Measurements from ENCODE around the gene SETD7. TPM values are rescaled to one million over a fixed set of nuclear protein-coding genes. Genes with fewer than 3 reads are reported as not detected.

The SETD7 gene
- total and polyA plus RNA-seq, 7 donors, result 15.2 to 96.0 (median 78.4) TPM

- Histone ChIP-seq H3K27ac (no peak overlapping the region), H3K9me3 (no peaks in the 10 kb centered on the region), H3K4me1 (peaks cover 4% of the 10 kb centered on the region), H3K27me3 (ENCODE audit: insufficient read depth in 3 of 3, low read length in 2 of 3) (no peaks in the 10 kb centered on the region), H3K36me3 (ENCODE audit: insufficient read depth in 1 of 2, low read depth in 1 of 2) (no peaks in the 10 kb centered on the region), H3K4me3 (no peak overlapping the region)
- intact Hi-C loops (cut with DNase I), result no loop called here
- ATAC-seq (no peak), DNase-seq (no peak)
- WGBS, 3 donors, result 89 to 91% (median 91%) methylated on average over 7 of the region's 7 CpGs
- no peak for TF ChIP-seq CTCF (IDR thresholded peaks at IDR 0.05)
Measured at GRCh38 chr4:139567159-139567870, 11.3 kb upstream of the SETD7 start.

- H3K27me3 ChIP-seq (ENCODE audit: insufficient read depth in 3 of 3, low read length in 2 of 3), result no peaks in the 10 kb centered on the region
- ATAC-seq (no peak), DNase-seq (no peak)
Measured at GRCh38 chr4:139564502-139564901, 8.5 kb upstream of the SETD7 start.

DNA sequence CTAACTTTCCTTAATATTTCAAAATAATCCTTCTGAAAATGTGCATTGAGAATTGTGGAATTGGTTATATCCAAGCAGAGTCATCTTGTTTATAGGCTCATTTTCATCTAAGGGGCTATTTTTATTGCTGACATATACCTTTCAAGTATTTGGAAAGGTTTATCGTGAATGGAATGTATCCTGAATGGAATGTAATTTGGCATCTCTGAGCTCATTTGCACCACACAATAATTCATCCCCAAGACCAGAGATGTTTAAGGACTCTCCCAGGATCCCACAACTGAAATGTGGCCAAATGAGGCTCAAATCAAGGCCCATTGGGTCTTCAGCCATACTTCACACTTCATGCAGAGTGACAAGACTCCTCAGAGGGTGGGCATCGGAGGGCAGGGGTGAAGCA lies 7.5 kb upstream of the SETD7 start:
- intact Hi-C loops (cut with DNase I), result loop anchor here in 1 of 2 donors (5.0 kb wide), 1 partner anchor 46 kb away; no protein-coding TSS in a partner anchor
- peak in 1 of 4 donors; percentile 6 for ATAC-seq

More at GRCh38 chr4:139564502-139564901, 8.5 kb upstream of the SETD7 start:
- Histone ChIP-seq H3K4me3 (no peak overlapping the region), H3K27ac (no peak overlapping the region), H3K9me3 (no peaks in the 10 kb centered on the region), H3K36me3 (ENCODE audit: insufficient read depth in 1 of 2, low read depth in 1 of 2) (no peaks in the 10 kb centered on the region), H3K4me1 (peaks cover 10% of the 10 kb centered on the region)
- 89 to 100% (median 96%) methylated on average over 1 of the region's 1 CpG for WGBS, 3 donors
- no peak for TF ChIP-seq CTCF (IDR thresholded peaks at IDR 0.05)
- intact Hi-C loops (cut with DNase I), result loop anchor here in 1 of 2 donors (5.0 kb wide), 1 partner anchor 47 kb away; no protein-coding TSS in a partner anchor

DNA sequence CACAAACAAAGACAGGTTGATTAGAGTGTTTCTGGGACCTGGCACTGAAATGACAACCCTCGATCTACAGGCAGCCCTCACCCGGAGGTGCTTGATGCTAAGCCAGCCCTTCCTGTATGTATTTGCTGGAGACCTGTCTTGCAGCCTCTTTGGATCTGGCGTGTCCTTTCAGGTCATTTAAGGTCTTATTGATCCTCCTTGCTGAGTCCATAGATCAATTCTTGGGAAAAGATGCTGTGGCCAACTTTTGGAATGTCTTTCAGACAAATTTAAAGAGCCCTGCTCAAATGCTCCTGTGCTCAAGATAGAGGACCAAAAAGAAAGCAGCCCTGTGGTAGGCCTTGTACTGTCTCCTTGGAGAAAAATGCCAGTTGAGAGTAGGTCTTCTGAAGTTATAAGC lies 6.8 kb upstream of the SETD7 start:
- H3K4me1 ChIP-seq, result peaks cover 10% of the 10 kb centered on the region
- DNase-seq (no peak), ATAC-seq (no peak)
- no peaks in the 10 kb centered on the region for H3K27me3 ChIP-seq (ENCODE audit: insufficient read depth in 3 of 3, low read length in 2 of 3)
- no peak overlapping the region for H3K27ac ChIP-seq
- WGBS, 3 donors, result 92 to 94% (median 92%) methylated on average over 3 of the region's 3 CpGs
- intact Hi-C loops (cut with DNase I), result loop anchor here in 1 of 2 donors (5.0 kb wide), 1 partner anchor 46 kb away; no protein-coding TSS in a partner anchor
- no peak for TF ChIP-seq CTCF (IDR thresholded peaks at IDR 0.05)
- H3K9me3 ChIP-seq, result no peaks in the 10 kb centered on the region
- H3K4me3 ChIP-seq, result no peak overlapping the region
- no peaks in the 10 kb centered on the region for H3K36me3 ChIP-seq (ENCODE audit: insufficient read depth in 1 of 2, low read depth in 1 of 2)

More for the DNA sequence above, 7.5 kb upstream of the SETD7 start:
- Histone ChIP-seq H3K9me3 (no peaks in the 10 kb centered on the region), H3K27ac (no peak overlapping the region), H3K36me3 (ENCODE audit: insufficient read depth in 1 of 2, low read depth in 1 of 2) (no peaks in the 10 kb centered on the region), H3K27me3 (ENCODE audit: insufficient read depth in 3 of 3, low read length in 2 of 3) (no peaks in the 10 kb centered on the region), H3K4me3 (no peak overlapping the region), H3K4me1 (peaks cover 10% of the 10 kb centered on the region)
- DNase-seq, result no peak
- WGBS, 3 donors, result 32 to 62% (median 40%) methylated on average over 2 of the region's 2 CpGs
- no peak for TF ChIP-seq CTCF (IDR thresholded peaks at IDR 0.05)
